OCI-LY3 (cell line): Measurements from ENCODE around the gene MED6.

Experiments used
- EZH2phosphoT487 ChIP-seq: fragments of 200-600 bp; shearing (Covaris generic); IDR thresholded peaks from 2 replicates; pipeline ENCODE4 v1.6.1; 2018; ENCODE audit warnings: antibody characterized with exemption, mixed run types, low read depth
- TF ChIP-seq, protein P1 (sequence below): fragments of 200-600, 300-600 bp; sonication (generic); IDR thresholded peaks from 2 replicates; pipeline ENCODE4 v1.5.1; 2014; ENCODE audit warnings: antibody characterized with exemption, low read length, low read depth

DNA sequence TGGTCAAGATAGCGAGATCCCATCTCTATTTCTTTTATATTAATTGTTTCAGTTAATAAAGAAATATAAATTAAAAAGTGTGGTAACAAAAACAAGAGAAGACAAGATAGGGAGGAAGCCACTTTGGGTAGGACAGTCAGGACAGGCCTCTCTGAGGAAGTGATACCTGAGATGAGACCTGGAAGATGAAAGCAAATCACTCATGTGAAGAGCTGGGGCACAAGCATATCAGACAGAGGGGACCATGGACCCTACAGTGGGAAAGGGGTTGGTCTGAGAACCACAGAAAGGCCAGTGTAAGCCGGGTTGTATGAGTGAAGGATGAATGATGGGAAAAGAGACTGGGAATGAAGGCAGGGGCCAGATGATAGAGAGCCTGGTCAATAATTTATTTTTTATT, 1.8 kb upstream of the MED6 start:
- TF ChIP-seq, protein P1, sequence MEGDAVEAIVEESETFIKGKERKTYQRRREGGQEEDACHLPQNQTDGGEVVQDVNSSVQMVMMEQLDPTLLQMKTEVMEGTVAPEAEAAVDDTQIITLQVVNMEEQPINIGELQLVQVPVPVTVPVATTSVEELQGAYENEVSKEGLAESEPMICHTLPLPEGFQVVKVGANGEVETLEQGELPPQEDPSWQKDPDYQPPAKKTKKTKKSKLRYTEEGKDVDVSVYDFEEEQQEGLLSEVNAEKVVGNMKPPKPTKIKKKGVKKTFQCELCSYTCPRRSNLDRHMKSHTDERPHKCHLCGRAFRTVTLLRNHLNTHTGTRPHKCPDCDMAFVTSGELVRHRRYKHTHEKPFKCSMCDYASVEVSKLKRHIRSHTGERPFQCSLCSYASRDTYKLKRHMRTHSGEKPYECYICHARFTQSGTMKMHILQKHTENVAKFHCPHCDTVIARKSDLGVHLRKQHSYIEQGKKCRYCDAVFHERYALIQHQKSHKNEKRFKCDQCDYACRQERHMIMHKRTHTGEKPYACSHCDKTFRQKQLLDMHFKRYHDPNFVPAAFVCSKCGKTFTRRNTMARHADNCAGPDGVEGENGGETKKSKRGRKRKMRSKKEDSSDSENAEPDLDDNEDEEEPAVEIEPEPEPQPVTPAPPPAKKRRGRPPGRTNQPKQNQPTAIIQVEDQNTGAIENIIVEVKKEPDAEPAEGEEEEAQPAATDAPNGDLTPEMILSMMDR: no peak
- no peak for TF ChIP-seq EZH2phosphoT487
